SIG-M5 treated with dmso at 0.1 percent for 504 hours (cell line): Measurements from ENCODE around the gene FAM47E.
"Not testable (repeated sequence)": the region's sequence is repeated elsewhere in the genome, so short reads cannot be mapped to it uniquely, and the experiment has no call there.

Experiments
- DNase-seq: peaks from one replicate; lab custom pipeline; 2025; ENCODE audit not compliant: unreplicated experiment; lab: John Stamatoyannopoulos, UW

FAM47E gene

GRCh38 chr4:76266627-76267026 lies 15.1 kb downstream of the FAM47E start:
- DNase-seq, result no peak

- DNase-seq, result no peak
Measured at GRCh38 chr4:76267811-76268210, 16.3 kb downstream of the FAM47E start.

GRCh38 chr4:76270244-76271175 lies 19.0 kb downstream of the FAM47E start:
- DNase-seq, result no peak

- DNase-seq, result no peak
Measured at GRCh38 chr4:76271248-76271647, 19.7 kb downstream of the FAM47E start.

GRCh38 chr4:76272073-76272472 lies 20.6 kb downstream of the FAM47E start:
- DNase-seq, result no peak

- DNase-seq, result no peak
Measured at GRCh38 chr4:76272582-76272981, 21.1 kb downstream of the FAM47E start.

- no peak for DNase-seq
Measured at GRCh38 chr4:76272999-76273398, 21.5 kb downstream of the FAM47E start.

- DNase-seq, result peak; percentile 62
Measured at GRCh38 chr4:76275486-76276124, 24.1 kb downstream of the FAM47E start.

- peak; percentile 6 for DNase-seq
Measured at GRCh38 chr4:76276813-76277212, 25.3 kb downstream of the FAM47E start.

- DNase-seq, result no peak
Measured at GRCh38 chr4:76277667-76278066, 26.1 kb downstream of the FAM47E start.

- DNase-seq, result peak; percentile 79
Measured at GRCh38 chr4:76278583-76278982, 27.1 kb downstream of the FAM47E start.

GRCh38 chr4:76279462-76279861 lies 27.9 kb downstream of the FAM47E start:
- DNase-seq, result no peak

GRCh38 chr4:76280488-76281441 lies 29.2 kb downstream of the FAM47E start:
- no peak for DNase-seq

- not testable (repeated sequence) for DNase-seq
Measured at GRCh38 chr4:76281594-76281993, 30.1 kb downstream of the FAM47E start.

- no peak for DNase-seq
Measured at GRCh38 chr4:76282941-76283689, 31.6 kb downstream of the FAM47E start.

- DNase-seq, result no peak
Measured at GRCh38 chr4:76283900-76284299, 32.4 kb downstream of the FAM47E start.

- not testable (repeated sequence) for DNase-seq
Measured at GRCh38 chr4:76287811-76288210, 36.3 kb downstream of the FAM47E start.

GRCh38 chr4:76292730-76293129 lies 41.2 kb downstream of the FAM47E start:
- DNase-seq, result no peak

- DNase-seq, result no peak
Measured at GRCh38 chr4:76293772-76294171, 42.3 kb downstream of the FAM47E start.

- peak; percentile 28 for DNase-seq
Measured at GRCh38 chr4:76296286-76296820, 44.8 kb downstream of the FAM47E start.
